ENCODE measurements around the gene PTK7.

- TF ChIP-seq CTCF (conservative IDR thresholded peaks at IDR 0.05; ENCODE audit: low read length) (no peak), EZH2phosphoT487 (IDR thresholded peaks at IDR 0.05; ENCODE audit: borderline replicate concordance, low read depth, low read length) (no peak)
Observed at GRCh38 chr6:43115365-43115764, 39.3 kb downstream of the PTK7 start.

Measured in OCI-LY7 (cell line).